H9 (cell line): ENCODE results near the gene CERS6. TPM values are rescaled to one million over a fixed set of nuclear protein-coding genes. Genes with fewer than 3 reads are reported as not detected.

Source experiments
- DNase-seq: peaks from one replicate; pipeline ENCODE4 v3.0.0-alpha.2; 2017
- H2AFZ ChIP-seq: one replicate; pipeline ENCODE4 v1.6.1; 2013; ENCODE audit warnings: mild to moderate bottlenecking, low read length, control low read depth, moderate library complexity
- H2AK5ac ChIP-seq: 2 replicates; pipeline ENCODE4 v1.6.1; 2013; ENCODE audit warnings: low read length, control low read depth, mixed read lengths; ENCODE audit not compliant: insufficient read length
- H2BK120ac ChIP-seq: one replicate; pipeline ENCODE4 v1.6.1; 2013; ENCODE audit warnings: low read depth, mild to moderate bottlenecking, low read length, control low read depth, inconsistent platforms; ENCODE audit not compliant: poor library complexity, severe bottlenecking
- H2BK12ac ChIP-seq: 2 replicates; pipeline ENCODE4 v1.6.1; 2013; ENCODE audit warnings: low read length, control low read depth, mixed read lengths, low read depth; ENCODE audit not compliant: insufficient read length
- H2BK15ac ChIP-seq: 2 replicates; pipeline ENCODE4 v1.6.1; 2013; ENCODE audit warnings: low read depth, low read length, control low read depth
- H2BK20ac ChIP-seq: one replicate; pipeline ENCODE4 v1.6.1; 2013; ENCODE audit warnings: low read depth, mild to moderate bottlenecking, low read length, control low read depth, inconsistent platforms; ENCODE audit not compliant: poor library complexity, severe bottlenecking
- H2BK5ac ChIP-seq: 2 replicates; pipeline ENCODE4 v1.6.1; 2013; ENCODE audit warnings: low read length, control low read depth, mixed read lengths; ENCODE audit not compliant: insufficient read length
- H3K14ac ChIP-seq: 2 replicates; pipeline ENCODE4 v1.6.1; 2013; ENCODE audit warnings: low read length, control low read depth; ENCODE audit not compliant: insufficient read depth
- H3K18ac ChIP-seq: 2 replicates; pipeline ENCODE4 v1.6.1; 2013; ENCODE audit warnings: low read depth, mild to moderate bottlenecking, mixed read lengths, low read length, control low read depth; ENCODE audit not compliant: insufficient read length
- H3K23ac ChIP-seq: 2 replicates; pipeline ENCODE4 v1.6.1; 2013; ENCODE audit warnings: low read length, control low read depth, mixed read lengths, low read depth; ENCODE audit not compliant: insufficient read length
- H3K23me2 ChIP-seq: 2 replicates; pipeline ENCODE4 v1.6.1; 2013; ENCODE audit warnings: low read depth, mild to moderate bottlenecking, mixed read lengths, low read length, control low read depth; ENCODE audit not compliant: insufficient read length, poor library complexity, severe bottlenecking
- H3K27ac ChIP-seq: 2 replicates; pipeline ENCODE4 v1.5.1; 2013; ENCODE audit warnings: low read length, control low read depth, mixed read lengths, low read depth; ENCODE audit not compliant: insufficient read length
- H3K27me3 ChIP-seq: 2 replicates; pipeline ENCODE4 v1.6.1; 2013; ENCODE audit warnings: low read length, control low read depth, inconsistent platforms; ENCODE audit not compliant: insufficient read depth
- H3K4ac ChIP-seq: 2 replicates; pipeline ENCODE4 v1.6.1; 2013; ENCODE audit warnings: low read depth, mild to moderate bottlenecking, control low read depth, inconsistent platforms, low read length, moderate library complexity
- H3K4me1 ChIP-seq: 2 replicates; pipeline ENCODE4 v1.6.1; 2013; ENCODE audit warnings: low read length, control low read depth, inconsistent platforms; ENCODE audit not compliant: insufficient read depth
- H3K4me2 ChIP-seq: 2 replicates; pipeline ENCODE4 v1.6.1; 2013; ENCODE audit warnings: low read length, control low read depth, mixed read lengths; ENCODE audit not compliant: insufficient read length, insufficient read depth
- H3K56ac ChIP-seq: 2 replicates; pipeline ENCODE4 v1.6.1; 2013; ENCODE audit warnings: low read depth, mild to moderate bottlenecking, mixed read lengths, low read length, control low read depth; ENCODE audit not compliant: insufficient read length
- H3K79me1 ChIP-seq: 2 replicates; pipeline ENCODE4 v1.6.1; 2013; ENCODE audit warnings: low read depth, mild to moderate bottlenecking, moderate library complexity, low read length, control low read depth, inconsistent platforms; ENCODE audit not compliant: insufficient read depth, poor library complexity, severe bottlenecking
- H3K79me2 ChIP-seq: 2 replicates; pipeline ENCODE4 v1.6.1; 2013; ENCODE audit warnings: low read length, control low read depth, inconsistent platforms; ENCODE audit not compliant: insufficient read depth
- H3K9ac ChIP-seq: 2 replicates; pipeline ENCODE4 v1.6.1; 2013; ENCODE audit warnings: low read length, control low read depth, mixed read lengths; ENCODE audit not compliant: insufficient read length; ENCODE audit errors: extremely low read depth
- H3K9me3 ChIP-seq: one replicate; pipeline ENCODE4 v1.6.1; 2013; ENCODE audit warnings: low read depth, low read length, inconsistent platforms; ENCODE audit not compliant: control insufficient read depth
- H3T11ph ChIP-seq: one replicate; pipeline ENCODE4 v1.6.1; 2013; ENCODE audit warnings: mild to moderate bottlenecking, low read length, control low read depth, inconsistent platforms
- H4K20me1 ChIP-seq: one replicate; pipeline ENCODE4 v1.6.1; 2013; ENCODE audit not compliant: control insufficient read depth, insufficient read length, insufficient read depth
- H4K5ac ChIP-seq: 2 replicates; pipeline ENCODE4 v1.6.1; 2013; ENCODE audit warnings: low read depth, mild to moderate bottlenecking, mixed read lengths, low read length, control low read depth; ENCODE audit not compliant: insufficient read length
- H4K8ac ChIP-seq: replicated peaks from 2 replicates; pipeline ENCODE4 v1.6.1; 2013; ENCODE audit warnings: low read length, control low read depth, mixed read lengths, low read depth; ENCODE audit not compliant: insufficient read length
- H4K91ac ChIP-seq: 2 replicates; pipeline ENCODE4 v1.6.1; 2013; ENCODE audit warnings: low read depth, mild to moderate bottlenecking, moderate library complexity, mixed read lengths, low read length, control low read depth; ENCODE audit not compliant: insufficient read length
- H3K27ac Mint-ChIP-seq, 3 experiments: 2 replicates in 2 of 3; 3 replicates in 1 of 3; pipeline ENCODE4 v1.8.0; 2020 to 2021; ENCODE audit warnings: mixed read lengths in 3 of 3, mild to moderate bottlenecking in 1 of 3, moderate library complexity in 1 of 3
- H3K27me3 Mint-ChIP-seq: 2 replicates; pipeline ENCODE4 v1.8.0; 2021; ENCODE audit warnings: low read depth, mild to moderate bottlenecking, moderate library complexity, mixed read lengths
- H3K36me3 Mint-ChIP-seq, 3 experiments: 2 replicates in 2 of 3; 3 replicates in 1 of 3; pipeline ENCODE4 v1.8.0; 2020 to 2021; ENCODE audit warnings: low read depth in 3 of 3, mixed read lengths in 3 of 3; ENCODE audit not compliant: insufficient read depth in 1 of 3
- H3K4me1 Mint-ChIP-seq, 2 experiments: 2 replicates each; pipeline ENCODE4 v1.8.0; 2020; ENCODE audit warnings: mixed read lengths in 2 of 2
- H3K4me3 Mint-ChIP-seq, 2 experiments: 2 replicates in 1 of 2; 3 replicates in 1 of 2; pipeline ENCODE4 v1.8.0; 2020 to 2021; ENCODE audit warnings: mild to moderate bottlenecking in 2 of 2, mixed read lengths in 2 of 2, moderate library complexity in 1 of 2
- H3K9me3 Mint-ChIP-seq, 2 experiments: 2 replicates in 1 of 2; 3 replicates in 1 of 2; pipeline ENCODE4 v1.8.0; 2020; ENCODE audit warnings: mild to moderate bottlenecking in 2 of 2, mixed read lengths in 2 of 2, moderate library complexity in 1 of 2
- WGBS: extraction: QIAGEN DNeasy Blood & Tissue Kit; methylation state at CpG from one replicate; pipeline ENCODE4 v1.1.7; 2013; ENCODE audit warnings: missing lambda C conversion rate, low lambda C conversion rate, mixed read lengths; ENCODE audit not compliant: insufficient read length; ENCODE audit errors: extremely low coverage; 5-methylcytosine and 5-hydroxymethylcytosine counted together
- total RNA-seq: library from RNA; stranded (reverse); gene quantifications from 2 replicates; pipeline ENCODE4 v1.2.1, GENCODE V29; 2021
- TF ChIP-seq, protein P1 (sequence below): fragments of 200-600 bp; sonication (generic); conservative IDR thresholded peaks from 3 replicates; pipeline ENCODE4 v1.8.0; 2021; ENCODE audit warnings: antibody characterized with exemption, mild to moderate bottlenecking

Gene CERS6
- total RNA-seq, 1 experiment from 2014 or later, result 17.7 TPM

- WGBS, result no CpG with 5 or more reads among the region's 6 CpGs
- no peaks in the 10 kb centered on the region; a peak in 1 of 4 replicates for H3K4me1 Mint-ChIP-seq
- no peak overlapping the region for H2BK5ac ChIP-seq
- H3K9me3 ChIP-seq, result no peaks in the 10 kb centered on the region
- H3T11ph ChIP-seq, result no peak overlapping the region
- no peak overlapping the region for H2AFZ ChIP-seq
- H2BK15ac ChIP-seq, result no peak overlapping the region
- no peaks in the 10 kb centered on the region; a peak in 1 of 5 replicates for H3K9me3 Mint-ChIP-seq
- no peaks in the 10 kb centered on the region for H3K27me3 ChIP-seq
- no peak for DNase-seq
- H3K56ac ChIP-seq, result no peak overlapping the region
- H3K9ac ChIP-seq, result no peak overlapping the region
- peaks cover 2 to 8% (median 2%) of the 10 kb centered on the region in 3 experiments; a peak in 5 of 7 replicates for H3K36me3 Mint-ChIP-seq
- no peaks in the 10 kb centered on the region for H3K23me2 ChIP-seq
- no peak overlapping the region for H2BK12ac ChIP-seq
- H4K91ac ChIP-seq, result no peak overlapping the region
- TF ChIP-seq, protein P1, sequence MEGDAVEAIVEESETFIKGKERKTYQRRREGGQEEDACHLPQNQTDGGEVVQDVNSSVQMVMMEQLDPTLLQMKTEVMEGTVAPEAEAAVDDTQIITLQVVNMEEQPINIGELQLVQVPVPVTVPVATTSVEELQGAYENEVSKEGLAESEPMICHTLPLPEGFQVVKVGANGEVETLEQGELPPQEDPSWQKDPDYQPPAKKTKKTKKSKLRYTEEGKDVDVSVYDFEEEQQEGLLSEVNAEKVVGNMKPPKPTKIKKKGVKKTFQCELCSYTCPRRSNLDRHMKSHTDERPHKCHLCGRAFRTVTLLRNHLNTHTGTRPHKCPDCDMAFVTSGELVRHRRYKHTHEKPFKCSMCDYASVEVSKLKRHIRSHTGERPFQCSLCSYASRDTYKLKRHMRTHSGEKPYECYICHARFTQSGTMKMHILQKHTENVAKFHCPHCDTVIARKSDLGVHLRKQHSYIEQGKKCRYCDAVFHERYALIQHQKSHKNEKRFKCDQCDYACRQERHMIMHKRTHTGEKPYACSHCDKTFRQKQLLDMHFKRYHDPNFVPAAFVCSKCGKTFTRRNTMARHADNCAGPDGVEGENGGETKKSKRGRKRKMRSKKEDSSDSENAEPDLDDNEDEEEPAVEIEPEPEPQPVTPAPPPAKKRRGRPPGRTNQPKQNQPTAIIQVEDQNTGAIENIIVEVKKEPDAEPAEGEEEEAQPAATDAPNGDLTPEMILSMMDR, result no peak
- H2AK5ac ChIP-seq, result no peak overlapping the region
- H3K18ac ChIP-seq, result no peak overlapping the region
- H3K27ac ChIP-seq, result no peak overlapping the region
- no peaks in the 10 kb centered on the region for H3K79me2 ChIP-seq
- no peak overlapping the region for H2BK120ac ChIP-seq
- no peak overlapping the region for H4K8ac ChIP-seq
- no peak overlapping the region for H3K23ac ChIP-seq
- no peaks in the 10 kb centered on the region for H3K27me3 Mint-ChIP-seq
- no peak overlapping the region for H3K27ac Mint-ChIP-seq
- H4K20me1 ChIP-seq, result no peaks in the 10 kb centered on the region
- no peaks in the 10 kb centered on the region for H3K79me1 ChIP-seq
- H3K14ac ChIP-seq, result no peak overlapping the region
- H3K4me3 Mint-ChIP-seq, result no peak overlapping the region
- no peaks in the 10 kb centered on the region for H3K4me1 ChIP-seq
- no peak overlapping the region for H2BK20ac ChIP-seq
- H3K4me2 ChIP-seq, result no peak overlapping the region
- H4K5ac ChIP-seq, result no peak overlapping the region
- H3K4ac ChIP-seq, result no peak overlapping the region
These were observed 238.8 kb downstream of the CERS6 start for GRCh38 chr2:168694866-168695265.
